HepG2 (cell line): ENCODE measurements around the gene ABCB8. TPM values are rescaled to one million over a fixed set of nuclear protein-coding genes. Genes with fewer than 3 reads are reported as not detected.
A peak's percentile ranks its signal among the peaks of the same experiment; 100 is the strongest.

Experiments used
- BRCA1 ChIP-seq: sonication (generic); formaldehyde crosslinking; IDR thresholded peaks from 2 replicates; pipeline ENCODE4 v1.4.0; 2020; ENCODE audit warnings: missing genetic modification reagents
- ELF4 ChIP-seq: sonication (generic); formaldehyde crosslinking; IDR thresholded peaks from 2 replicates; pipeline ENCODE4 v1.5.0; 2020; ENCODE audit warnings: missing genetic modification reagents, mild to moderate bottlenecking, moderate library complexity, borderline replicate concordance
- MYC ChIP-seq: sonication (generic); formaldehyde crosslinking; IDR thresholded peaks from 2 replicates; pipeline ENCODE4 v1.9.0; 2021; ENCODE audit warnings: missing genetic modification reagents, borderline replicate concordance
- NAIF1 ChIP-seq: sonication (generic); formaldehyde crosslinking; IDR thresholded peaks from 2 replicates; pipeline ENCODE4 v1.5.0; 2020; ENCODE audit warnings: mild to moderate bottlenecking, missing genetic modification reagents, borderline replicate concordance
- NCOA5 ChIP-seq: sonication (generic); formaldehyde crosslinking; IDR thresholded peaks from 2 replicates; pipeline ENCODE4 v1.4.0; 2020; ENCODE audit warnings: missing genetic modification reagents
- NONO ChIP-seq, 2 experiments: fragments of 450-650 bp in 1 of 2; sonication (generic) in 1 of 2; formaldehyde crosslinking in 1 of 2; IDR thresholded peaks in 1 of 2; conservative IDR thresholded peaks in 1 of 2; 2 replicates each; pipeline versions ENCODE4 v1.6.1 to v1.8.0; 2017 to 2022; ENCODE audit warnings: mild to moderate bottlenecking in 1 of 2, missing genetic modification reagents in 1 of 2, moderate library complexity in 1 of 2
- PHF21A ChIP-seq: sonication (generic); formaldehyde crosslinking; IDR thresholded peaks from 2 replicates; pipeline ENCODE4 v1.5.0; 2020; ENCODE audit warnings: mild to moderate bottlenecking, missing genetic modification reagents
- THAP11 ChIP-seq: IDR thresholded peaks from 2 replicates; pipeline ENCODE4 v1.6.1; 2016; ENCODE audit warnings: missing biosample characterization, missing genetic modification reagents
- ZNF234 ChIP-seq: sonication (generic); formaldehyde crosslinking; conservative IDR thresholded peaks from 2 replicates; pipeline ENCODE4 v1.5.1; 2020; ENCODE audit warnings: mild to moderate bottlenecking, missing genetic modification reagents
- ZNF746 ChIP-seq: sonication (generic); formaldehyde crosslinking; IDR thresholded peaks from 2 replicates; pipeline ENCODE4 v1.8.0; 2022; ENCODE audit warnings: mild to moderate bottlenecking, missing genetic modification reagents
- ZNF788 ChIP-seq: sonication (generic); formaldehyde crosslinking; IDR thresholded peaks from 2 replicates; pipeline ENCODE4 v1.5.0; 2020; ENCODE audit warnings: mild to moderate bottlenecking, missing genetic modification reagents, borderline replicate concordance
- polyA plus RNA-seq, 8 experiments: library from polyadenylated mRNA; depleted of rRNA in 3 of 8; stranded (reverse) in 7 of 8; unstranded in 1 of 8; fragments of >200 nt; fragmentation: Illumina TruSeq in 4 of 8; extraction: Trizol in 4 of 8; gene quantifications; 2 replicates each; pipeline versions ENCODE4 v1.2.1 to v1.2.3, GENCODE V29; 2011 to 2016; ENCODE audit warnings: low read depth in 4 of 8, missing spikeins in 1 of 8, mixed read lengths in 1 of 8; ENCODE audit not compliant: insufficient read depth in 1 of 8
- total RNA-seq, 5 experiments: library from RNA; depleted of rRNA; stranded (reverse); fragments of >200 nt; fragmentation: Illumina TruSeq; extraction: Trizol; gene quantifications; 2 replicates each; pipeline ENCODE4 v1.2.3, GENCODE V29; 2016; ENCODE audit warnings: low read depth in 1 of 5
- TF ChIP-seq, protein P1 (sequence below): sonication (generic); formaldehyde crosslinking; conservative IDR thresholded peaks from 2 replicates; pipeline ENCODE4 v1.4.0; 2020; ENCODE audit warnings: missing genetic modification reagents
- TF ChIP-seq, protein P2 (sequence below): sonication (generic); formaldehyde crosslinking; conservative IDR thresholded peaks from 2 replicates; pipeline ENCODE4 v1.8.0; 2022; ENCODE audit warnings: mild to moderate bottlenecking, moderate library complexity, missing genetic modification reagents
- TF ChIP-seq, protein P3 (sequence below): IDR thresholded peaks from 2 replicates; pipeline ENCODE4 v1.6.1; 2016; ENCODE audit warnings: low read depth, borderline replicate concordance
- TF ChIP-seq, protein P4 (sequence below): IDR thresholded peaks from 2 replicates; pipeline ENCODE4 v1.6.1; 2016; ENCODE audit warnings: missing biosample characterization, missing genetic modification reagents, low read depth
- TF ChIP-seq, protein P5 (sequence below): sonication (generic); formaldehyde crosslinking; conservative IDR thresholded peaks from 2 replicates; pipeline ENCODE4 v1.8.1; 2023; ENCODE audit warnings: missing genetic modification reagents
- TF ChIP-seq, protein P6 (sequence below): sonication (generic); formaldehyde crosslinking; IDR thresholded peaks from 2 replicates; pipeline ENCODE4 v1.8.0; 2022; ENCODE audit warnings: mild to moderate bottlenecking, missing genetic modification reagents
- TF ChIP-seq, protein P7 (sequence below): sonication (generic); formaldehyde crosslinking; IDR thresholded peaks from 2 replicates; pipeline ENCODE4 v1.8.0; 2023; ENCODE audit warnings: mild to moderate bottlenecking, missing genetic modification reagents

Gene ABCB8
- total and polyA plus RNA-seq, 2 of the 13 experiments (the other 11 are each of a cell fraction or from before 2014, with no cell fraction given) = 6.6 to 16.7 TPM

DNA sequence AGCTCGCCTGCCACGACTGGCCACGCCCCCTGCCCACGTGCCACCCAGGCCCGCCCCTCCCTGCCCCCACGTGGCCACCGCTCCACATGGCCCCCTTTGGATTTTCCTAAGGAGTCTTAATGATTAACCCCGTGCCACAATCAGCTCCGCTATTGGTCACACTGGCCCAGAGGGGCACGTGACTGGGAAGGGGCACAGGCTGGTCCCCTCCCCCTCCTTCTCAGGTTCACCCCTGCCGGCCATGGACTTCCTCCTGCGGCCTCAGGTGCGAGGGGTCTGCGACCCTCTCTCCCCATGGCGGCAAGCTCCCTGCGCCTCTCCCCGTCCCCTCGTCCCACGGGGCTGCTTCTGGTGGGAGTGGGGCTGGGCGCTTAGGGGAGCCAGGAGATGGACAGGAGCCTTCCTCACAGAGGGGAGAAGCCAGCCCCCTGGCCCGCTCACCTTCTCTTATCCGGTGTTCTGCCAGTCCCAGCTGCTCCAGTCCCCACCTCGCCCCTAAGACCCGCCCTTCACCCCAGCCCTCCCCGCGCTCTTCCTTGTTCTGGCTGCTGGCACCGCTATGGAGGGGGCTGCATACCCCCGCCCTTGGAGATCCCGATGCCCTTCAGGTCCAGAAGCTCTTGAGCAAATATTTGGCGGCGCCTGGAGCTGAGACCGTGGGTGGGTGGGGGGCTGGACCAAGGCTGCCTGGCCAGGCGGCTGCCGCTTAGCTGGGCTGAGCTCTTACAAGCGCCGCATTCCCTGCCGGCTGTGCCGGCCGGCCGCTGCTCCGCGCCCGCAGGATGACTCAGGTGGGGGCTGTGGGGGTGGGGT lies 34.4 kb downstream of the ABCB8 start (continued):
- peak; percentile 28; the same call in 1 of the 2 replicates for TF ChIP-seq ZNF788
- TF ChIP-seq ZNF746 (CRISPR knock-in tag) = 0 out of 2 replicates have a peak, but pooled peaks have one; percentile 34
- no peak for TF ChIP-seq BRCA1
- TF ChIP-seq, protein P1, sequence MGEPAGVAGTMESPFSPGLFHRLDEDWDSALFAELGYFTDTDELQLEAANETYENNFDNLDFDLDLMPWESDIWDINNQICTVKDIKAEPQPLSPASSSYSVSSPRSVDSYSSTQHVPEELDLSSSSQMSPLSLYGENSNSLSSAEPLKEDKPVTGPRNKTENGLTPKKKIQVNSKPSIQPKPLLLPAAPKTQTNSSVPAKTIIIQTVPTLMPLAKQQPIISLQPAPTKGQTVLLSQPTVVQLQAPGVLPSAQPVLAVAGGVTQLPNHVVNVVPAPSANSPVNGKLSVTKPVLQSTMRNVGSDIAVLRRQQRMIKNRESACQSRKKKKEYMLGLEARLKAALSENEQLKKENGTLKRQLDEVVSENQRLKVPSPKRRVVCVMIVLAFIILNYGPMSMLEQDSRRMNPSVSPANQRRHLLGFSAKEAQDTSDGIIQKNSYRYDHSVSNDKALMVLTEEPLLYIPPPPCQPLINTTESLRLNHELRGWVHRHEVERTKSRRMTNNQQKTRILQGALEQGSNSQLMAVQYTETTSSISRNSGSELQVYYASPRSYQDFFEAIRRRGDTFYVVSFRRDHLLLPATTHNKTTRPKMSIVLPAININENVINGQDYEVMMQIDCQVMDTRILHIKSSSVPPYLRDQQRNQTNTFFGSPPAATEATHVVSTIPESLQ = no peak
- TF ChIP-seq NAIF1 (CRISPR knock-in tag) = no peak
- peak; percentile 84 for TF ChIP-seq THAP11 (CRISPR knock-in tag)
- TF ChIP-seq, protein P2, sequence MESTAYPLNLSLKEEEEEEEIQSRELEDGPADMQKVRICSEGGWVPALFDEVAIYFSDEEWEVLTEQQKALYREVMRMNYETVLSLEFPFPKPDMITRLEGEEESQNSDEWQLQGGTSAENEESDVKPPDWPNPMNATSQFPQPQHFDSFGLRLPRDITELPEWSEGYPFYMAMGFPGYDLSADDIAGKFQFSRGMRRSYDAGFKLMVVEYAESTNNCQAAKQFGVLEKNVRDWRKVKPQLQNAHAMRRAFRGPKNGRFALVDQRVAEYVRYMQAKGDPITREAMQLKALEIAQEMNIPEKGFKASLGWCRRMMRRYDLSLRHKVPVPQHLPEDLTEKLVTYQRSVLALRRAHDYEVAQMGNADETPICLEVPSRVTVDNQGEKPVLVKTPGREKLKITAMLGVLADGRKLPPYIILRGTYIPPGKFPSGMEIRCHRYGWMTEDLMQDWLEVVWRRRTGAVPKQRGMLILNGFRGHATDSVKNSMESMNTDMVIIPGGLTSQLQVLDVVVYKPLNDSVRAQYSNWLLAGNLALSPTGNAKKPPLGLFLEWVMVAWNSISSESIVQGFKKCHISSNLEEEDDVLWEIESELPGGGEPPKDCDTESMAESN = peak; percentile 47; the same call in 1 of the 2 replicates
- TF ChIP-seq, protein P3, sequence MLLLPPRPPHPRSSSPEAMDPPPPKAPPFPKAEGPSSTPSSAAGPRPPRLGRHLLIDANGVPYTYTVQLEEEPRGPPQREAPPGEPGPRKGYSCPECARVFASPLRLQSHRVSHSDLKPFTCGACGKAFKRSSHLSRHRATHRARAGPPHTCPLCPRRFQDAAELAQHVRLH (CRISPR knock-in tag) = no peak
- peak; percentile 85 for TF ChIP-seq PHF21A (CRISPR knock-in tag)
- TF ChIP-seq ELF4 (CRISPR knock-in tag) = no peak
- TF ChIP-seq, protein P4, sequence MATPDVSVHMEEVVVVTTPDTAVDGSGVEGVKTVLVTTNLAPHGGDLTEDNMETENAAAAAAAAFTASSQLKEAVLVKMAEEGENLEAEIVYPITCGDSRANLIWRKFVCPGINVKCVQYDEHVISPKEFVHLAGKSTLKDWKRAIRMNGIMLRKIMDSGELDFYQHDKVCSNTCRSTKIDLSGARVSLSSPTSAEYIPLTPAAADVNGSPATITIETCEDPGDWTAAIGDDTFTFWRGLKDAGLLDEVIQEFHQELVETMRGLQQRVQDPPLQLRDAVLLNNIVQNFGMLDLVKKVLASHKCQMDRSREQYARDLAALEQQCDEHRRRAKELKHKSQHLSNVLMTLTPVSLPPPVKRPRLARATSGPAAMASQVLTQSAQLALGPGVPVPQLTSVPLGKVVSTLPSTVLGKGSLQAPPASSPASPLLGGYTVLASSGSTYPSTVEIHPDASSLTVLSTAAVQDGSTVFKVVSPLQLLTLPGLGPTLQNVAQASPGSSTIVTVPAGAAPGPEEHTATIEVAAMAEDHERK (CRISPR knock-in tag) = no peak
- peak; percentile 88 for TF ChIP-seq MYC (CRISPR knock-in tag)
- TF ChIP-seq, protein P5, sequence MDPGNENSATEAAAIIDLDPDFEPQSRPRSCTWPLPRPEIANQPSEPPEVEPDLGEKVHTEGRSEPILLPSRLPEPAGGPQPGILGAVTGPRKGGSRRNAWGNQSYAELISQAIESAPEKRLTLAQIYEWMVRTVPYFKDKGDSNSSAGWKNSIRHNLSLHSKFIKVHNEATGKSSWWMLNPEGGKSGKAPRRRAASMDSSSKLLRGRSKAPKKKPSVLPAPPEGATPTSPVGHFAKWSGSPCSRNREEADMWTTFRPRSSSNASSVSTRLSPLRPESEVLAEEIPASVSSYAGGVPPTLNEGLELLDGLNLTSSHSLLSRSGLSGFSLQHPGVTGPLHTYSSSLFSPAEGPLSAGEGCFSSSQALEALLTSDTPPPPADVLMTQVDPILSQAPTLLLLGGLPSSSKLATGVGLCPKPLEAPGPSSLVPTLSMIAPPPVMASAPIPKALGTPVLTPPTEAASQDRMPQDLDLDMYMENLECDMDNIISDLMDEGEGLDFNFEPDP (CRISPR knock-in tag) = no peak
- TF ChIP-seq, protein P6, sequence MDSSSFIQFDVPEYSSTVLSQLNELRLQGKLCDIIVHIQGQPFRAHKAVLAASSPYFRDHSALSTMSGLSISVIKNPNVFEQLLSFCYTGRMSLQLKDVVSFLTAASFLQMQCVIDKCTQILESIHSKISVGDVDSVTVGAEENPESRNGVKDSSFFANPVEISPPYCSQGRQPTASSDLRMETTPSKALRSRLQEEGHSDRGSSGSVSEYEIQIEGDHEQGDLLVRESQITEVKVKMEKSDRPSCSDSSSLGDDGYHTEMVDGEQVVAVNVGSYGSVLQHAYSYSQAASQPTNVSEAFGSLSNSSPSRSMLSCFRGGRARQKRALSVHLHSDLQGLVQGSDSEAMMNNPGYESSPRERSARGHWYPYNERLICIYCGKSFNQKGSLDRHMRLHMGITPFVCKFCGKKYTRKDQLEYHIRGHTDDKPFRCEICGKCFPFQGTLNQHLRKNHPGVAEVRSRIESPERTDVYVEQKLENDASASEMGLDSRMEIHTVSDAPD = no peak
- no peak for TF ChIP-seq ZNF234 (CRISPR knock-in tag)
- TF ChIP-seq, protein P7, sequence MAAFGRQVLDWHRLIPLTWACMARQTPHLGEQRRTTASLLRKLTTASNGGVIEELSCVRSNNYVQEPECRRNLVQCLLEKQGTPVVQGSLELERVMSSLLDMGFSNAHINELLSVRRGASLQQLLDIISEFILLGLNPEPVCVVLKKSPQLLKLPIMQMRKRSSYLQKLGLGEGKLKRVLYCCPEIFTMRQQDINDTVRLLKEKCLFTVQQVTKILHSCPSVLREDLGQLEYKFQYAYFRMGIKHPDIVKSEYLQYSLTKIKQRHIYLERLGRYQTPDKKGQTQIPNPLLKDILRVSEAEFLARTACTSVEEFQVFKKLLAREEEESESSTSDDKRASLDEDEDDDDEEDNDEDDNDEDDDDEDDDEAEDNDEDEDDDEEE (CRISPR knock-in tag) = no peak
- no peak for TF ChIP-seq NCOA5
- TF ChIP-seq NONO (IDR thresholded peaks at IDR 0.05) = no peak
- TF ChIP-seq NONO (CRISPR knock-in tag; conservative IDR thresholded peaks at IDR 0.05) = peak; percentile 72
